K562 (cell line): ENCODE measurements around the gene KMT2E. TPM values are rescaled to one million over a fixed set of nuclear protein-coding genes. Genes with fewer than 3 reads are reported as not detected.

Experiments
- BRCA1 ChIP-seq, 2 experiments: fragments of 450-650 bp in 1 of 2; sonication (generic) in 1 of 2; formaldehyde crosslinking in 1 of 2; IDR thresholded peaks; 2 replicates each; pipeline versions ENCODE4 v1.5.0 to v1.6.1; 2017 to 2020; ENCODE audit warnings: mild to moderate bottlenecking in 1 of 2, missing genetic modification reagents in 1 of 2
- HEY1 ChIP-seq: fragments of 250-450 bp; sonication (Bioruptor Pico); IDR thresholded peaks from 2 replicates; pipeline ENCODE4 v1.5.0; 2020; ENCODE audit warnings: mild to moderate bottlenecking, moderate library complexity, borderline replicate concordance
- NCOR1 ChIP-seq: fragments of 450-650 bp; IDR thresholded peaks from 2 replicates; pipeline ENCODE4 v1.6.1; 2016; ENCODE audit warnings: mild to moderate bottlenecking, moderate library complexity
- NELFE ChIP-seq: IDR thresholded peaks from 2 replicates; pipeline ENCODE4 v1.6.1; 2011; ENCODE audit warnings: mild to moderate bottlenecking; ENCODE audit not compliant: insufficient read depth, insufficient read length
- NEUROD1 ChIP-seq: fragments of 150-350 bp; IDR thresholded peaks from 2 replicates; pipeline ENCODE4 v1.6.1; 2014; ENCODE audit warnings: borderline replicate concordance, low read length, low read depth; ENCODE audit not compliant: partially characterized antibody
- NRF1 ChIP-seq, 2 experiments: fragments of 450-650 bp; IDR thresholded peaks in 1 of 2; conservative IDR thresholded peaks in 1 of 2; 2 replicates each; pipeline ENCODE4 v1.6.1; 2014; ENCODE audit warnings: mild to moderate bottlenecking in 2 of 2
- POLR3G ChIP-seq: IDR thresholded peaks from 2 replicates; pipeline ENCODE4 v1.6.1; 2011; ENCODE audit not compliant: insufficient read length, insufficient replicate concordance; ENCODE audit errors: extremely low read depth
- PURB ChIP-seq: sonication (generic); formaldehyde crosslinking; IDR thresholded peaks from 2 replicates; pipeline ENCODE4 v1.9.0; 2021; ENCODE audit warnings: low read depth, mild to moderate bottlenecking, missing genetic modification reagents
- SNIP1 ChIP-seq: fragments of 450-650 bp; IDR thresholded peaks from 2 replicates; pipeline ENCODE4 v1.7.1; 2017; ENCODE audit warnings: low read depth, mild to moderate bottlenecking
- TCF3 ChIP-seq: sonication (generic); formaldehyde crosslinking; IDR thresholded peaks from 2 replicates; pipeline ENCODE4 v1.4.0; 2020; ENCODE audit warnings: mild to moderate bottlenecking, missing genetic modification reagents
- TSC22D4 ChIP-seq: fragments of 450-650 bp; IDR thresholded peaks from 2 replicates; pipeline ENCODE4 v1.6.1; 2016; ENCODE audit warnings: missing genetic modification characterization, missing biosample characterization, control low read depth
- ZC3H8 ChIP-seq: fragments of 450-650 bp; IDR thresholded peaks from 2 replicates; pipeline ENCODE4 v1.6.1; 2017
- ZNF133 ChIP-seq: fragments of 250-450 bp; sonication (Bioruptor Pico); IDR thresholded peaks from 2 replicates; pipeline ENCODE4 v1.4.0; 2020; ENCODE audit warnings: mild to moderate bottlenecking
- ZNF175 ChIP-seq: fragments of 200-800 bp; sonication (Bioruptor generic); IDR thresholded peaks from 2 replicates; pipeline ENCODE4 v1.6.1; 2016; ENCODE audit warnings: low read depth, mild to moderate bottlenecking, missing genetic modification characterization, missing compliant biosample characterization
- ZNF431 ChIP-seq: sonication (generic); formaldehyde crosslinking; IDR thresholded peaks from 2 replicates; pipeline ENCODE4 v1.8.0; 2022; ENCODE audit warnings: mild to moderate bottlenecking, missing genetic modification reagents
- ZNF780A ChIP-seq: fragments of 250-450 bp; sonication (Bioruptor Pico); IDR thresholded peaks from 2 replicates; pipeline ENCODE4 v1.5.0; 2021; ENCODE audit warnings: mild to moderate bottlenecking
- polyA plus RNA-seq, 8 experiments: library from polyadenylated mRNA; depleted of rRNA in 4 of 8; stranded (reverse) in 5 of 8; unstranded in 3 of 8; fragments of >200 nt; fragmentation: Nextera tagmentation in 2 of 8; fragmentation: Illumina TruSeq in 1 of 8; extraction: Ambion mirVana in 2 of 8; extraction: Trizol in 1 of 8; gene quantifications; 2 replicates each; pipeline versions ENCODE4 v1.2.1 to v1.2.3, GENCODE V29; 2011 to 2014; ENCODE audit warnings: inconsistent platforms in 1 of 8, missing spikeins in 1 of 8
- total RNA-seq, 7 experiments: library from RNA; depleted of rRNA in 6 of 7; stranded (reverse); fragments of >200 nt in 6 of 7; fragmentation: Illumina TruSeq in 2 of 7; extraction: Trizol in 2 of 7; gene quantifications; 2 replicates each; pipeline versions ENCODE4 v1.2.1 to v1.2.3, GENCODE V29; 2011 to 2021; ENCODE audit warnings: low replicate concordance in 1 of 7
- TF ChIP-seq, protein P1 (sequence below): fragments of 450-650 bp; formaldehyde crosslinking; IDR thresholded peaks from 2 replicates; pipeline ENCODE4 v1.4.0; 2022; ENCODE audit warnings: mild to moderate bottlenecking, moderate library complexity
- TF ChIP-seq, protein P2 (sequence below): fragments of 250-450 bp; sonication (Bioruptor Pico); IDR thresholded peaks from 2 replicates; pipeline ENCODE4 v1.8.0; 2021; ENCODE audit warnings: borderline replicate concordance, mild to moderate bottlenecking, moderate library complexity; ENCODE audit not compliant: poor library complexity, severe bottlenecking
- TF ChIP-seq, protein P3 (sequence below): fragments of 250-450 bp; sonication (Bioruptor Pico); IDR thresholded peaks from 2 replicates; pipeline ENCODE4 v1.8.0; 2021; ENCODE audit warnings: moderate library complexity, mild to moderate bottlenecking, inconsistent platforms
- TF ChIP-seq, protein P4 (sequence below): sonication (generic); formaldehyde crosslinking; IDR thresholded peaks from 2 replicates; pipeline ENCODE4 v1.8.0; 2022; ENCODE audit warnings: mild to moderate bottlenecking, missing genetic modification reagents, borderline replicate concordance
- TF ChIP-seq, protein P5 (sequence below): sonication (generic); formaldehyde crosslinking; IDR thresholded peaks from 2 replicates; pipeline ENCODE4 v1.8.1; 2023; ENCODE audit warnings: mild to moderate bottlenecking, missing genetic modification reagents, moderate library complexity
- TF ChIP-seq, protein P6 (sequence below): fragments of 250-450 bp; sonication (Bioruptor Pico); IDR thresholded peaks from 2 replicates; pipeline ENCODE4 v1.9.0; 2021; ENCODE audit warnings: mild to moderate bottlenecking
- TF ChIP-seq, protein P7 (sequence below): sonication (generic); formaldehyde crosslinking; IDR thresholded peaks from 2 replicates; pipeline ENCODE4 v1.9.0; 2022; ENCODE audit warnings: mild to moderate bottlenecking, missing genetic modification reagents

Gene KMT2E
- total and polyA plus RNA-seq, 9 of the 15 experiments (the other 6 are each of a cell fraction or from before 2014, with no cell fraction given), result 8.9 to 55.3 (median 38.1) TPM

DNA sequence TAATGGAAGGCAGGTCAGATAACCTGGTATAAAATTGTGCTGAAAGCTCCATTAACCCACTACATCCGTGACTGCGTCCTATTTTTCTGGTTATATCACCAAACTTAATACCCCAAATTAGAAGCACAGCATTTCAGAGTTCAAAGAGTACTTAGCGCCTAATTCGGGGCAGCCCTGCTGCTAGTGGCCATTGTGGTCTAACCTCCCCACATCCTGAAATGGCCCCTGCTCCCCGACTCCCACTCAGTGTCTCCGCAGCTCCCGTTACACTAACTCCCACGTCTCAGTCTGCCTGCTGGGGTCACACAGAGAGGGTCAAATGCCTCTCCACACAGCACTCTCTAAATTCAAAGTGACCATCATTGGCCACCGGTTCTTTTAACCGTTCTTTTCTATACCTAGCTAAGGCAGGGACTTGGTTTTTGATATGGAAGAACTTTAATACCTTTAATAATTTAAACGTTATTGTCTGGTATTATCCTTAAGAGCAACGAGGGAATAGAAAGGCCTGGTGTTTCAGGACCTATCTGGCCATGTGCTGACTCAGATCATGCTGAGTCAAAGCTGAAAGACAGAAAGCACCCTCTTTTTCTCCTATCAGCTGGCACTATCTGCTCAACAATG, 117.1 kb downstream of the KMT2E start (continued):
- TF ChIP-seq SNIP1 (no peak), ZC3H8 (no peak), PURB (no peak), NELFE (no peak), ZNF175 (CRISPR knock-in tag) (no peak), NEUROD1 (peak; percentile 62), HEY1 (CRISPR knock-in tag) (no peak), POLR3G (no peak), NRF1 (conservative IDR thresholded peaks at IDR 0.05 in 1 of 2, IDR thresholded peaks at IDR 0.05 in 1 of 2) (no peak), TCF3 (CRISPR knock-in tag) (peak; percentile 42; the same call in 1 of the 2 replicates), TSC22D4 (no peak), ZNF780A (CRISPR knock-in tag) (no peak), ZNF133 (CRISPR knock-in tag) (no peak), BRCA1 (IDR thresholded peaks at IDR 0.05) (no peak), BRCA1 (CRISPR knock-in tag; IDR thresholded peaks at IDR 0.05) (no peak), ZNF431 (CRISPR knock-in tag) (no peak; the same call in 1 of the 2 replicates), NCOR1 (peak; percentile 76)
- TF ChIP-seq, protein P1, sequence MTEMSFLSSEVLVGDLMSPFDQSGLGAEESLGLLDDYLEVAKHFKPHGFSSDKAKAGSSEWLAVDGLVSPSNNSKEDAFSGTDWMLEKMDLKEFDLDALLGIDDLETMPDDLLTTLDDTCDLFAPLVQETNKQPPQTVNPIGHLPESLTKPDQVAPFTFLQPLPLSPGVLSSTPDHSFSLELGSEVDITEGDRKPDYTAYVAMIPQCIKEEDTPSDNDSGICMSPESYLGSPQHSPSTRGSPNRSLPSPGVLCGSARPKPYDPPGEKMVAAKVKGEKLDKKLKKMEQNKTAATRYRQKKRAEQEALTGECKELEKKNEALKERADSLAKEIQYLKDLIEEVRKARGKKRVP, result no peak
- TF ChIP-seq, protein P2, sequence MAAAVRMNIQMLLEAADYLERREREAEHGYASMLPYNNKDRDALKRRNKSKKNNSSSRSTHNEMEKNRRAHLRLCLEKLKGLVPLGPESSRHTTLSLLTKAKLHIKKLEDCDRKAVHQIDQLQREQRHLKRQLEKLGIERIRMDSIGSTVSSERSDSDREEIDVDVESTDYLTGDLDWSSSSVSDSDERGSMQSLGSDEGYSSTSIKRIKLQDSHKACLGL (CRISPR knock-in tag), result no peak
- TF ChIP-seq, protein P3, sequence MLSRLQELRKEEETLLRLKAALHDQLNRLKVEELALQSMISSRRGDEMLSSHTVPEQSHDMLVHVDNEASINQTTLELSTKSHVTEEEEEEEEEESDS, result no peak
- TF ChIP-seq, protein P4, sequence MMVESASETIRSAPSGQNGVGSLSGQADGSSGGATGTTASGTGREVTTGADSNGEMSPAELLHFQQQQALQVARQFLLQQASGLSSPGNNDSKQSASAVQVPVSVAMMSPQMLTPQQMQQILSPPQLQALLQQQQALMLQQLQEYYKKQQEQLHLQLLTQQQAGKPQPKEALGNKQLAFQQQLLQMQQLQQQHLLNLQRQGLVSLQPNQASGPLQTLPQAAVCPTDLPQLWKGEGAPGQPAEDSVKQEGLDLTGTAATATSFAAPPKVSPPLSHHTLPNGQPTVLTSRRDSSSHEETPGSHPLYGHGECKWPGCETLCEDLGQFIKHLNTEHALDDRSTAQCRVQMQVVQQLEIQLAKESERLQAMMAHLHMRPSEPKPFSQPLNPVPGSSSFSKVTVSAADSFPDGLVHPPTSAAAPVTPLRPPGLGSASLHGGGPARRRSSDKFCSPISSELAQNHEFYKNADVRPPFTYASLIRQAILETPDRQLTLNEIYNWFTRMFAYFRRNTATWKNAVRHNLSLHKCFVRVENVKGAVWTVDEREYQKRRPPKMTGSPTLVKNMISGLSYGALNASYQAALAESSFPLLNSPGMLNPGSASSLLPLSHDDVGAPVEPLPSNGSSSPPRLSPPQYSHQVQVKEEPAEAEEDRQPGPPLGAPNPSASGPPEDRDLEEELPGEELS, result no peak
- TF ChIP-seq, protein P5, sequence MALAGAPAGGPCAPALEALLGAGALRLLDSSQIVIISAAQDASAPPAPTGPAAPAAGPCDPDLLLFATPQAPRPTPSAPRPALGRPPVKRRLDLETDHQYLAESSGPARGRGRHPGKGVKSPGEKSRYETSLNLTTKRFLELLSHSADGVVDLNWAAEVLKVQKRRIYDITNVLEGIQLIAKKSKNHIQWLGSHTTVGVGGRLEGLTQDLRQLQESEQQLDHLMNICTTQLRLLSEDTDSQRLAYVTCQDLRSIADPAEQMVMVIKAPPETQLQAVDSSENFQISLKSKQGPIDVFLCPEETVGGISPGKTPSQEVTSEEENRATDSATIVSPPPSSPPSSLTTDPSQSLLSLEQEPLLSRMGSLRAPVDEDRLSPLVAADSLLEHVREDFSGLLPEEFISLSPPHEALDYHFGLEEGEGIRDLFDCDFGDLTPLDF, result no peak
- TF ChIP-seq, protein P6, sequence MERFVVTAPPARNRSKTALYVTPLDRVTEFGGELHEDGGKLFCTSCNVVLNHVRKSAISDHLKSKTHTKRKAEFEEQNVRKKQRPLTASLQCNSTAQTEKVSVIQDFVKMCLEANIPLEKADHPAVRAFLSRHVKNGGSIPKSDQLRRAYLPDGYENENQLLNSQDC, result no peak
- TF ChIP-seq, protein P7, sequence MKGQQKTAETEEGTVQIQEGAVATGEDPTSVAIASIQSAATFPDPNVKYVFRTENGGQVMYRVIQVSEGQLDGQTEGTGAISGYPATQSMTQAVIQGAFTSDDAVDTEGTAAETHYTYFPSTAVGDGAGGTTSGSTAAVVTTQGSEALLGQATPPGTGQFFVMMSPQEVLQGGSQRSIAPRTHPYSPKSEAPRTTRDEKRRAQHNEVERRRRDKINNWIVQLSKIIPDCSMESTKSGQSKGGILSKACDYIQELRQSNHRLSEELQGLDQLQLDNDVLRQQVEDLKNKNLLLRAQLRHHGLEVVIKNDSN (CRISPR knock-in tag), result no peak
